A549 (cell line): Measurements from ENCODE around the gene MAPK13. TPM values are rescaled to one million over a fixed set of nuclear protein-coding genes. Genes with fewer than 3 reads are reported as not detected.

Source experiments
- ATAC-seq, 2 experiments: fragments of 200-7000 bp in 1 of 2; fragments of >200 bp in 1 of 2; cut with Nextera tagmentation in 1 of 2; cut with Tn5 transposase in 1 of 2; 3 replicates each; pipeline versions ENCODE4 v1.8.0 to v1.9.1; 2018 to 2020; ENCODE audit warnings: mild to moderate bottlenecking in 1 of 2, moderate library complexity in 1 of 2
- CTCF ChIA-PET: fragments of 300-600 bp; sonication (Branson Sonifier 250); formaldehyde crosslinking; extraction: SDS; loops from one replicate; lab custom pipeline; 2021; ENCODE audit warnings: antibody characterized with exemption, inconsistent platforms; lab: Yijun Ruan, JAX
- POLR2A ChIA-PET: fragments of 350-600 bp; formaldehyde crosslinking; extraction: SDS; loops from one replicate; lab custom pipeline; 2021; ENCODE audit warnings: antibody characterized with exemption, inconsistent platforms; lab: Yijun Ruan, JAX
- DNase-seq, 2 experiments: peaks; one replicate each; pipeline versions ENCODE4 v3.0.0 to v3.0.0-alpha.2; 2011 to 2016; ENCODE audit warnings: low read depth in 1 of 2, low spot score in 1 of 2
- FAIRE-seq: peaks from 2 replicates; lab custom pipeline; 2011; peaks lifted over from hg19 to GRCh38; lab: Jason Lieb, UNC
- H3K27ac ChIP-seq, 2 experiments: fragments of >200 bp; sonication (Bioruptor Twin); formaldehyde crosslinking; 3 replicates each; pipeline ENCODE4 v1.5.1; 2016 to 2017
- H3K4me1 ChIP-seq: fragments of >200 bp; sonication (Bioruptor Twin); formaldehyde crosslinking; 3 replicates; pipeline ENCODE4 v1.6.1; 2016
- H3K4me2 ChIP-seq: fragments of >200 bp; sonication (Bioruptor Twin); formaldehyde crosslinking; 3 replicates; pipeline ENCODE4 v1.6.1; 2016
- H3K4me3 ChIP-seq: fragments of >200 bp; sonication (Bioruptor Twin); formaldehyde crosslinking; 3 replicates; pipeline ENCODE4 v1.5.1; 2016
- H3K9me3 ChIP-seq: fragments of >200 bp; sonication (Bioruptor Twin); formaldehyde crosslinking; 3 replicates; pipeline ENCODE4 v1.6.1; 2016
- CBX8 ChIP-seq: fragments of 200-600 bp; sonication (generic); IDR thresholded peaks from 2 replicates; pipeline ENCODE4 v1.6.1; 2016
- CEBPB ChIP-seq, 2 experiments: fragments of >200 bp in 1 of 2; sonication (Bioruptor Twin) in 1 of 2; formaldehyde crosslinking in 1 of 2; IDR thresholded peaks; 2 replicates each; pipeline ENCODE4 v1.6.1; 2012 to 2016
- CHD4 ChIP-seq: fragments of 200-600 bp; sonication (generic); IDR thresholded peaks from 2 replicates; pipeline ENCODE4 v1.6.1; 2016; ENCODE audit warnings: antibody characterized with exemption, mild to moderate bottlenecking, borderline replicate concordance
- EHF ChIP-seq: fragments of 250-450 bp; sonication (Bioruptor Pico); IDR thresholded peaks from 2 replicates; pipeline ENCODE4 v1.5.0; 2020; ENCODE audit warnings: mild to moderate bottlenecking
- ESRRA ChIP-seq: fragments of 150-350 bp; IDR thresholded peaks from 2 replicates; pipeline ENCODE4 v1.6.1; 2014; ENCODE audit warnings: mild to moderate bottlenecking, low read length, borderline replicate concordance
- FOSL2 ChIP-seq, 2 experiments: fragments of 450-650 bp in 1 of 2; fragments of >200 bp in 1 of 2; sonication (Bioruptor Twin) in 1 of 2; formaldehyde crosslinking; IDR thresholded peaks; 2 replicates each; pipeline versions ENCODE4 v1.5.0 to v1.6.1; 2016 to 2020; ENCODE audit warnings: mild to moderate bottlenecking in 1 of 2, moderate library complexity in 1 of 2
- FOXS1 ChIP-seq: fragments of 250-450 bp; sonication (Bioruptor Pico); IDR thresholded peaks from 2 replicates; pipeline ENCODE4 v1.5.0; 2020; ENCODE audit warnings: mild to moderate bottlenecking, moderate library complexity
- GATA3 ChIP-seq: IDR thresholded peaks from 2 replicates; pipeline ENCODE4 v1.6.1; 2012; ENCODE audit warnings: borderline replicate concordance
- HDAC2 ChIP-seq: fragments of 200-600 bp; sonication (generic); IDR thresholded peaks from 2 replicates; pipeline ENCODE4 v1.6.1; 2016
- HEYL ChIP-seq: fragments of 250-450 bp; sonication (Bioruptor Pico); IDR thresholded peaks from 2 replicates; pipeline ENCODE4 v1.8.0; 2021; ENCODE audit warnings: mild to moderate bottlenecking, moderate library complexity
- HOXB5 ChIP-seq: fragments of 250-450 bp; sonication (Bioruptor Pico); IDR thresholded peaks from 2 replicates; pipeline ENCODE4 v1.5.0; 2020; ENCODE audit warnings: mild to moderate bottlenecking, moderate library complexity
- JUN ChIP-seq, 2 experiments: fragments of >200 bp; sonication (Bioruptor Twin); formaldehyde crosslinking; IDR thresholded peaks; 2 replicates in 1 of 2; 3 replicates in 1 of 2; pipeline ENCODE4 v1.6.1; 2016 to 2017
- MAZ ChIP-seq: fragments of 150-350 bp; IDR thresholded peaks from 2 replicates; pipeline ENCODE4 v1.6.1; 2014; ENCODE audit warnings: antibody characterized with exemption, low read depth, low read length, borderline replicate concordance
- MYC ChIP-seq: IDR thresholded peaks from 2 replicates; pipeline ENCODE4 v1.6.1; 2012; ENCODE audit warnings: mild to moderate bottlenecking, inconsistent platforms, low read length, improper control_type of control experiment, borderline replicate concordance
- POLR2A ChIP-seq: IDR thresholded peaks from 2 replicates; pipeline ENCODE4 v1.6.1; 2012; ENCODE audit warnings: mild to moderate bottlenecking, low read length
- POLR2AphosphoS2 ChIP-seq: conservative IDR thresholded peaks from 2 replicates; pipeline ENCODE4 v1.6.1; 2012; ENCODE audit warnings: low read length, improper control_type of control experiment, inconsistent platforms
- RAD21 ChIP-seq, 2 experiments: fragments of >200 bp in 1 of 2; sonication (Bioruptor Twin) in 1 of 2; formaldehyde crosslinking in 1 of 2; IDR thresholded peaks in 1 of 2; conservative IDR thresholded peaks in 1 of 2; 2 replicates in 1 of 2; 3 replicates in 1 of 2; pipeline ENCODE4 v1.6.1; 2012 to 2018; ENCODE audit warnings: inconsistent platforms in 1 of 2
- RFX5 ChIP-seq: fragments of 450-650 bp; IDR thresholded peaks from 2 replicates; pipeline ENCODE4 v1.7.1; 2014; ENCODE audit warnings: antibody characterized with exemption, mild to moderate bottlenecking, moderate library complexity
- TFCP2L1 ChIP-seq: fragments of 250-450 bp; sonication (Bioruptor Pico); IDR thresholded peaks from 2 replicates; pipeline ENCODE4 v1.5.0; 2021; ENCODE audit warnings: mild to moderate bottlenecking
- ZC3H11A ChIP-seq: fragments of 450-650 bp; IDR thresholded peaks from 2 replicates; pipeline ENCODE4 v1.6.1; 2014; ENCODE audit warnings: antibody characterized with exemption, mild to moderate bottlenecking
- ZSCAN20 ChIP-seq: fragments of 250-450 bp; sonication (Bioruptor Pico); IDR thresholded peaks from 2 replicates; pipeline ENCODE4 v1.8.0; 2022; ENCODE audit warnings: mild to moderate bottlenecking, moderate library complexity
- WGBS: methylation state at CpG from one replicate; pipeline ENCODE4 v1.1.6; 2017; ENCODE audit errors: missing lambda C conversion rate; 5-methylcytosine and 5-hydroxymethylcytosine counted together
- polyA plus RNA-seq, 4 experiments: library from polyadenylated mRNA; depleted of rRNA in 3 of 4; stranded (reverse); fragments of >200 nt; fragmentation: RNase III in 1 of 4; extraction: RNeasy Plus Mini Kit Qiagen cat#74134 plus additional on column Dnase treatment in 1 of 4; gene quantifications; 2 replicates in 3 of 4; 3 replicates in 1 of 4; pipeline ENCODE4 v1.2.3, GENCODE V29; 2011 to 2017
- TF ChIP-seq, protein P1 (sequence below): IDR thresholded peaks from 2 replicates; pipeline ENCODE4 v1.6.1; 2012; ENCODE audit warnings: low read depth, borderline replicate concordance
- TF ChIP-seq, protein P2 (sequence below): fragments of 450-650 bp; IDR thresholded peaks from 2 replicates; pipeline ENCODE4 v1.6.1; 2014; ENCODE audit warnings: antibody characterized with exemption
- TF ChIP-seq, protein P3 (sequence below): fragments of >200 bp; sonication (Bioruptor Twin); formaldehyde crosslinking; IDR thresholded peaks from 3 replicates; pipeline ENCODE4 v1.6.1; 2016
- TF ChIP-seq, protein P4 (sequence below): IDR thresholded peaks from 2 replicates; pipeline ENCODE4 v1.6.1; 2012
- TF ChIP-seq, protein P5 (sequence below): fragments of 200-600 bp; sonication (generic); IDR thresholded peaks from 2 replicates; pipeline ENCODE4 v1.6.1; 2016; ENCODE audit warnings: antibody characterized with exemption, mild to moderate bottlenecking, moderate library complexity
- TF ChIP-seq, protein P6 (sequence below): IDR thresholded peaks from 2 replicates; pipeline ENCODE4 v1.6.1; 2012

Gene MAPK13
- polyA plus RNA-seq, 2 of the 4 experiments (the other 2 are of a cell fraction) = 0.45 to 0.63 TPM

DNA sequence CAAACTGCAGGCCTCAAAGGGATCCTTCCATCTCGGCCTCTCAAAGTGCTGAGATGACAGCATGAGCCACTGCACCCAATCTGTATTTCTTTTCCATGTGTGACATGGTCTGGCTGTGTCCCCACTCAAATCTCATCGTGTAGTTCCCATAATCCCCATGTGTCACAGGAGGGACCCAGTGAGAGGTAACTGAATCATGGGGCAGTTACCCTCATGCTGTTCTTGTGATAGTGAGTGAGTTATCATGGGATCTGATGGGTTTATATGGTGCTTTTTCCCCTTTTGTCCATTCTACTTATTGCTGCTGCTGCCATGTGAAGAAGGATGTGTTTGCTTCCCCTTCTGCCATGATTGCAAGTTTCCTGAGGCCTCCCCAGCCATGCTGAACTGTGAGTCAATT lies 55.9 kb downstream of the MAPK13 start:
- TF ChIP-seq HOXB5 (CRISPR knock-in tag) (no peak), CEBPB (IDR thresholded peaks at IDR 0.05) (no peak), FOXS1 (CRISPR knock-in tag) (no peak), EHF (no peak), ESRRA (no peak), ZC3H11A (no peak), RFX5 (no peak), MAZ (no peak), CHD4 (no peak)
- TF ChIP-seq, protein P1, sequence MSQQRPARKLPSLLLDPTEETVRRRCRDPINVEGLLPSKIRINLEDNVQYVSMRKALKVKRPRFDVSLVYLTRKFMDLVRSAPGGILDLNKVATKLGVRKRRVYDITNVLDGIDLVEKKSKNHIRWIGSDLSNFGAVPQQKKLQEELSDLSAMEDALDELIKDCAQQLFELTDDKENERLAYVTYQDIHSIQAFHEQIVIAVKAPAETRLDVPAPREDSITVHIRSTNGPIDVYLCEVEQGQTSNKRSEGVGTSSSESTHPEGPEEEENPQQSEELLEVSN = no peak
- DNase-seq (no peak), FAIRE-seq (no peak), ATAC-seq (no peak)
- no peak overlapping the region for H3K4me3 ChIP-seq
- no peak overlapping the region for H3K4me2 ChIP-seq
- ChIA-PET POLR2A (no interaction called here), CTCF (no interaction called here)
- H3K27ac ChIP-seq = no peak overlapping the region
- WGBS = 94% methylated on average over 2 of the region's 2 CpGs
- no peaks in the 10 kb centered on the region for H3K4me1 ChIP-seq
- H3K9me3 ChIP-seq = no peaks in the 10 kb centered on the region

DNA sequence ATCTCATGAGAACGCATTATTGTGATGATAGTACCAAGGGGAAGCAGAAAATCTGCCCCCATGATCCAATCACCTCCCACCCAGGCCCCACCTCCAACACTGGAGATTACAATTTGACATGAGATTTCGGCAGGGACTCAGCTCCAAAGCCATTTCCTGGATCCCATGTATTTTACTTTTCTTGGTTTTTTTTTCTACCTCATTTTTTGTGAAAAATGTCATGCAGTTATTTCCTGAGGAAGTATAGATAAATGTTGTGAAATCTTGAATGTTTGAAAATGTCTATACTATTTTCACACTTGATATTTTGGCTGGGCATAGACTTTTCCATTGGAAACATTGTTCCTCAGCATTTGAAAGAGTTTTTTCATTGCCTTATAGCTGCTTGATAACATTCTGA lies 57.1 kb downstream of the MAPK13 start:
- FAIRE-seq (no peak), ATAC-seq (no peak), DNase-seq (no peak)
- H3K4me2 ChIP-seq = no peak overlapping the region
- H3K27ac ChIP-seq = no peak overlapping the region
- no peaks in the 10 kb centered on the region for H3K9me3 ChIP-seq
- POLR2A ChIA-PET = no interaction called here
- no peak overlapping the region for H3K4me3 ChIP-seq
- CTCF ChIA-PET = no interaction called here
- TF ChIP-seq, protein P1 = no peak
- no peak for TF ChIP-seq HDAC2
- no peak for TF ChIP-seq RAD21 (conservative IDR thresholded peaks at IDR 0.05 in 1 of 2, IDR thresholded peaks at IDR 0.05 in 1 of 2)
- TF ChIP-seq, protein P2, sequence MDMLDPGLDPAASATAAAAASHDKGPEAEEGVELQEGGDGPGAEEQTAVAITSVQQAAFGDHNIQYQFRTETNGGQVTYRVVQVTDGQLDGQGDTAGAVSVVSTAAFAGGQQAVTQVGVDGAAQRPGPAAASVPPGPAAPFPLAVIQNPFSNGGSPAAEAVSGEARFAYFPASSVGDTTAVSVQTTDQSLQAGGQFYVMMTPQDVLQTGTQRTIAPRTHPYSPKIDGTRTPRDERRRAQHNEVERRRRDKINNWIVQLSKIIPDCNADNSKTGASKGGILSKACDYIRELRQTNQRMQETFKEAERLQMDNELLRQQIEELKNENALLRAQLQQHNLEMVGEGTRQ = no peak
- TF ChIP-seq, protein P3, sequence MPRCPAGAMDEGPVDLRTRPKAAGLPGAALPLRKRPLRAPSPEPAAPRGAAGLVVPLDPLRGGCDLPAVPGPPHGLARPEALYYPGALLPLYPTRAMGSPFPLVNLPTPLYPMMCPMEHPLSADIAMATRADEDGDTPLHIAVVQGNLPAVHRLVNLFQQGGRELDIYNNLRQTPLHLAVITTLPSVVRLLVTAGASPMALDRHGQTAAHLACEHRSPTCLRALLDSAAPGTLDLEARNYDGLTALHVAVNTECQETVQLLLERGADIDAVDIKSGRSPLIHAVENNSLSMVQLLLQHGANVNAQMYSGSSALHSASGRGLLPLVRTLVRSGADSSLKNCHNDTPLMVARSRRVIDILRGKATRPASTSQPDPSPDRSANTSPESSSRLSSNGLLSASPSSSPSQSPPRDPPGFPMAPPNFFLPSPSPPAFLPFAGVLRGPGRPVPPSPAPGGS = no peak
- TF ChIP-seq, protein P4, sequence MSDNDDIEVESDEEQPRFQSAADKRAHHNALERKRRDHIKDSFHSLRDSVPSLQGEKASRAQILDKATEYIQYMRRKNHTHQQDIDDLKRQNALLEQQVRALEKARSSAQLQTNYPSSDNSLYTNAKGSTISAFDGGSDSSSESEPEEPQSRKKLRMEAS = no peak
- TF ChIP-seq HOXB5 (CRISPR knock-in tag) = no peak
- TF ChIP-seq, protein P5, sequence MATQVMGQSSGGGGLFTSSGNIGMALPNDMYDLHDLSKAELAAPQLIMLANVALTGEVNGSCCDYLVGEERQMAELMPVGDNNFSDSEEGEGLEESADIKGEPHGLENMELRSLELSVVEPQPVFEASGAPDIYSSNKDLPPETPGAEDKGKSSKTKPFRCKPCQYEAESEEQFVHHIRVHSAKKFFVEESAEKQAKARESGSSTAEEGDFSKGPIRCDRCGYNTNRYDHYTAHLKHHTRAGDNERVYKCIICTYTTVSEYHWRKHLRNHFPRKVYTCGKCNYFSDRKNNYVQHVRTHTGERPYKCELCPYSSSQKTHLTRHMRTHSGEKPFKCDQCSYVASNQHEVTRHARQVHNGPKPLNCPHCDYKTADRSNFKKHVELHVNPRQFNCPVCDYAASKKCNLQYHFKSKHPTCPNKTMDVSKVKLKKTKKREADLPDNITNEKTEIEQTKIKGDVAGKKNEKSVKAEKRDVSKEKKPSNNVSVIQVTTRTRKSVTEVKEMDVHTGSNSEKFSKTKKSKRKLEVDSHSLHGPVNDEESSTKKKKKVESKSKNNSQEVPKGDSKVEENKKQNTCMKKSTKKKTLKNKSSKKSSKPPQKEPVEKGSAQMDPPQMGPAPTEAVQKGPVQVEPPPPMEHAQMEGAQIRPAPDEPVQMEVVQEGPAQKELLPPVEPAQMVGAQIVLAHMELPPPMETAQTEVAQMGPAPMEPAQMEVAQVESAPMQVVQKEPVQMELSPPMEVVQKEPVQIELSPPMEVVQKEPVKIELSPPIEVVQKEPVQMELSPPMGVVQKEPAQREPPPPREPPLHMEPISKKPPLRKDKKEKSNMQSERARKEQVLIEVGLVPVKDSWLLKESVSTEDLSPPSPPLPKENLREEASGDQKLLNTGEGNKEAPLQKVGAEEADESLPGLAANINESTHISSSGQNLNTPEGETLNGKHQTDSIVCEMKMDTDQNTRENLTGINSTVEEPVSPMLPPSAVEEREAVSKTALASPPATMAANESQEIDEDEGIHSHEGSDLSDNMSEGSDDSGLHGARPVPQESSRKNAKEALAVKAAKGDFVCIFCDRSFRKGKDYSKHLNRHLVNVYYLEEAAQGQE = no peak
- no peak for TF ChIP-seq HEYL (CRISPR knock-in tag)
- TF ChIP-seq TFCP2L1 (CRISPR knock-in tag) = no peak
- TF ChIP-seq, protein P6, sequence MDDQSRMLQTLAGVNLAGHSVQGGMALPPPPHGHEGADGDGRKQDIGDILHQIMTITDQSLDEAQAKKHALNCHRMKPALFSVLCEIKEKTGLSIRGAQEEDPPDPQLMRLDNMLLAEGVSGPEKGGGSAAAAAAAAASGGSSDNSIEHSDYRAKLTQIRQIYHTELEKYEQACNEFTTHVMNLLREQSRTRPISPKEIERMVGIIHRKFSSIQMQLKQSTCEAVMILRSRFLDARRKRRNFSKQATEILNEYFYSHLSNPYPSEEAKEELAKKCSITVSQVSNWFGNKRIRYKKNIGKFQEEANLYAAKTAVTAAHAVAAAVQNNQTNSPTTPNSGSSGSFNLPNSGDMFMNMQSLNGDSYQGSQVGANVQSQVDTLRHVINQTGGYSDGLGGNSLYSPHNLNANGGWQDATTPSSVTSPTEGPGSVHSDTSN = no peak
- no peak for TF ChIP-seq POLR2AphosphoS2
- no peak for TF ChIP-seq JUN (IDR thresholded peaks at IDR 0.05)
- TF ChIP-seq ZC3H11A = no peak
- no peak for TF ChIP-seq FOSL2 (IDR thresholded peaks at IDR 0.05)
- TF ChIP-seq FOSL2 (CRISPR knock-in tag; IDR thresholded peaks at IDR 0.05) = no peak
- no peak for TF ChIP-seq CBX8
- no peak for TF ChIP-seq POLR2A
- no peak for TF ChIP-seq MYC
- TF ChIP-seq GATA3 = no peak
- no peak for TF ChIP-seq ZSCAN20 (CRISPR knock-in tag)
- H3K4me1 ChIP-seq = no peaks in the 10 kb centered on the region
- WGBS = 84% methylated on average over 2 of the region's 2 CpGs
